Regular cardiac myocyte (primary cell): ENCODE measurements around the gene EVX2. TPM values are rescaled to one million over a fixed set of nuclear protein-coding genes. Genes with fewer than 3 reads are reported as not detected.

Experiments used
- total RNA-seq: library from RNA; depleted of rRNA; stranded (reverse); fragments of >200 nt; gene quantifications from 2 replicates; pipeline ENCODE4 v1.2.3, GENCODE V29; 2014

EVX2 gene
- total RNA-seq = not detected in 2 replicates

DNA sequence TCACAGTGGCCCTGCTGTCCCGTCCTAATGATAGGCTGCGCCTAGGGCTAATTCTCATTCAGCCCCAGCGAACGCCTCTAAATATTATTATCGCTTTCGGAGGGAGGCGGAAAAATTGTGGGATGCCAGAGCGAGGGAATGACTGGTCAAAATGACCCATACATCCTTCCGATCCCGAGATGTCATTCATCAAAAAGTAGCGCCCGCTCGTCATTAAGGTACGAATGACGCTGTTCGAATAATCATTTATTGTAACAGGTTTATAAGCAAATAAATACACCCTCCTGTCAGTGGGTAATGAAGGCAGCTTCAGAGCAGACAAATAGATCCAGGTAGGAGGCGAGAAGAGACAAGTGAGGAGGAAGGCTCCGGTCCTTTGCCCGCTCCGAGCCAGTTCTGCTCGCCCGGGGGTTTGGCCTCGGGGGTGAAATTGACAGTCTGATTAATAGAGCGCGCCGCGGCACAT is at the start of gene EVX2:
Gene EVX2 (minus strand): TSS at position 167 of the 466 bp plus-strand sequence. CDS start 186 bp downstream, outside the sequence.

DNA sequence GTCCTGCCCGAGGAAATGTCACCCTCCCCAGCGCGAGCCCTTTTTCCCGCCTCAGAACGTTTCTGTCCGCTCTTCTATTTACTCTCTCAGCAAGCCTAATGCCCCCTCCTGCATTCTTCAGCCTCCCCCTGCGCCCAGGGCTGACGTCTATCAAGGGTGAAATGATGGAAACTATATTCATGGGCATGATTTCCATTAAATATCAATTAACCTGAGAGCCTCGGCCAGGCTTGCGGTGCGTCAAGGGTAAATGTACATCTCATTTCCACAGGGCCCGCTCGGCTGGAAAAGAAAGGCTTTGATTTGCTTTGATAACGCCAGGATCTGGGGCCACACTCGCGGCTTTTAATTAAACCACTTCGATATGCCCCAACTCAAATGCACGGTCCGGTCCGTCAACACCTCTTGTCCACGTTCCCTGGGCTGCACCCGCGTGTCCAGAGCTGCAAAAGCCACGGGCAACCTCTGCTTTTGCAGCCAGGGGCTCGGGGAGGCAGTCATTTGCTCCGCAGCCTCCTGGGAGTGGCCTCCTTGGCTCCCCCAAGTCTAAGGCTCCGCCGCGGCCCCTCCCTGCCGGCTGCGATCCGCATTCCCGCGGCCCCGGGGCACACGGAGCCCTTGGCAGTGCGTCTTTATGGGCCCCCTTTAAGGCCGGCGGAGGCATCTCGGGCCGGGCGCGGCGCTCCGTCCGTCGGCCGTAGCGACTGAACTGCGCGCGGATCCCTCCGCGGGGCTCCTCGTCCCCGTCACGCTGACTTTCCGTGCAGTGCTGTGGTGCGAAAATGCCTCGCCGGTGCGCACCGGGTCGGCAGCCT is 45.4 kb upstream of the EVX2 start, which contains the start of gene HOXD8:
Gene HOXD8 (plus strand): TSS at position 724 of the 815 bp plus-strand sequence. CDS start 662 bp downstream, outside the sequence.

DNA sequence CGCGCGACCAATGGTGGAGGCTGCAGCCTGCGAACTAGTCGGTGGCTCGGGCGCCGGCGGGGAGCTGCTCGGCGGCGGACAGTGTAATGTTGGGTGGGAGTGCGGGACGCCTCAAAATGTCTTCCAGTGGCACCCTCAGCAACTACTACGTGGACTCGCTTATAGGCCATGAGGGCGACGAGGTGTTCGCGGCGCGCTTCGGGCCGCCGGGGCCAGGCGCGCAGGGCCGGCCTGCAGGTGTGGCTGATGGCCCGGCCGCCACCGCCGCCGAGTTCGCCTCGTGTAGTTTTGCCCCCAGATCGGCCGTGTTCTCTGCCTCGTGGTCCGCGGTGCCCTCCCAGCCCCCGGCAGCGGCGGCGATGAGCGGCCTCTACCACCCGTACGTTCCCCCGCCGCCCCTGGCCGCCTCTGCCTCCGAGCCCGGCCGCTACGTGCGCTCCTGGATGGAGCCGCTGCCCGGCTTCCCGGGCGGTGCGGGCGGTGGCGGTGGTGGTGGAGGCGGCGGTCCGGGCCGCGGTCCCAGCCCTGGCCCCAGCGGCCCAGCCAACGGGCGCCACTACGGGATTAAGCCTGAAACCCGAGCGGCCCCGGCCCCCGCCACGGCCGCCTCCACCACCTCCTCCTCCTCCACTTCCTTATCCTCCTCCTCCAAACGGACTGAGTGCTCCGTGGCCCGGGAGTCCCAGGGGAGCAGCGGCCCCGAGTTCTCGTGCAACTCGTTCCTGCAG is 39.1 kb upstream of the EVX2 start, which contains the start of gene HOXD9:
Gene HOXD9 (plus strand): TSS at position 37 of the 728 bp plus-strand sequence. CDS start 50 bp downstream, at position 87.

DNA sequence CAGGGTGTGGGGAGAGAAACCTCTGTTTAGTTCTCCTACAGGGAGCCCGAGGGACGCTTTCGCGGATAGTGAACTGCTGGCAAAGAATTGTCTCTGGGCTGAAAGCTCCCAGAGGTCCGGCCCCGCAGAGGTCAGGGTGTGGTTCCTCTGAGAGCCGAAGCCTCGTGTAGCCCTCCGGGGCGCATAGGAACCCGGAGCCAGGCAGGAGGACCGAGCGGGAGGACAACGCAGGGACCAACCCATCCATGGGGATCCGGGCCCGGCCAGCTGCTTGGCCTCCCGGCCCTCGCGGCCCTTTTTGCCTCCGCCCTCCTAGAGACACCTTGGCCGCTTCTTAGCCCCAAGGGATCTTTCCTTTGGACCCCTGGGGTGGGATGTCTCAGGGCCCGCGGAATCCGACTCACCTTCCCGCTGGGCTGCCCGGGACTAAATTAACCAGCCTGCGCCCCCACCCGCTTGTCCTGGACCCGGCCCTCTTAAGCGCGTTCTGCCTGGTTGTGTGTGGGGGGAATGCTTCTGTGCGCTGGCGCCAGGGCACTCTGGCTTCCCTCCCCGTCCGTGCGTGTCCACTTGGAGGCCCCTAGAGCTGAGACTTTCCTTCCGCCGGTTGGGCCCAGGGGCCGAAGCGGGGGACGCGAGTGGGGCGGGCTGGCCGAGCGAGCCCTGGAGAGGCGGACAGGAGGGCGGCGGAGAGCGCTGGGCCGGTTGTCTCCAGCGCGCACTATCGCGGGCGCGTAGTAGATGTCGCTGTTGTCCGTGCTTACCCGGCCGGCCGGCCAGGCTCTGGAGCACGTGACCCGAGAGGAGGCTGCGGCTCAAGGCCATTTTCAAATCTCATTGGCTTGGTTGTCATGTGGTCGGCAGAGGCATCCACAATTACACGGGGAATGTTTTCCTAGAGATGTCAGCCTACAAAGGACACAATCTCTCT is 32.4 kb upstream of the EVX2 start, which contains the start of gene HOXD10:
Gene HOXD10 (plus strand): TSS at position 896 of the 931 bp plus-strand sequence. CDS start 56 bp downstream, outside the sequence.

DNA sequence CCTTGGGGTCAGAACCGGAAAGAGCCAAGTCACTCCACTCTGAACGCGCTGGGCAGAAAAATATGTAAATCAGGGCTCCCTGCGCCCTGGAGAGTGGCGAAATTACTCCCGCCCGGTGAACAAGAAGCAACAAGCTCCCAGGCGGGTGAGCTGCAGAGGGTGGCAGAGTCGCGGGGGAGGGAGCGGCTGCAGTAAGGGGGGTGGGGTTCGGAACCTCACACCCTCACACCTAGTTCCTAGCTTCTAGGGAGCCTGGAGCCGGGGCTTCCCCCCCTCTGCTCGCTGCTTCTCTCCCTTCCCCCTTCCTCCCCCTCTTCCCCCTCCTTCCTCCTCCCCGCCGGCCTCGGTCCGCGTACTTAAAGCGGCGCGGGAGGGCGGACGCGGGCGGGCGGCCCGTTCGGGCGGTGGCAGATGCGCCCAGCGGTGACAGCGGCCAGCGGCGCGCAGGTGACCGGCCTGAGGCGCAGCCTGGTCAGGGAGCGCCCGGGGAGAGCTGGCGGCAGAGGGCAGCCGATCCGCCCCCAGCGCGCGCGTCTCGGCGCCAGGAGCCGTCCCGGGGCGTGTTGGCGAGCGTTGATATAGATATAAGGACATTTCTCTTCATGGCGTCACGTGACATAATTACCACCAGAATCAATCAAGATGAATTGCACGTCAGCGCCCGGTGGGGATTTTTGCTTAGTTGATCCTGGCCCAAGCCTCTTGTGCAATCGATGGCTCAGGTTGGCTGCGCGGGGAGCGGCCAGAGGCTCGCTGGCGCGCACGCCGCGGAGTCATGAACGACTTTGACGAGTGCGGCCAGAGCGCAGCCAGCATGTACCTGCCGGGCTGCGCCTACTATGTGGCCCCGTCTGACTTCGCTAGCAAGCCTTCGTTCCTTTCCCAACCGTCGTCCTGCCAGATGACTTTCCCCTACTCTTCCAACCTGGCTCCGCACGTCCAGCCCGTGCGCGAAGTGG is 23.1 kb upstream of the EVX2 start, which contains the start of gene HOXD11:
Gene HOXD11 (plus strand): TSS at position 700 of the 959 bp plus-strand sequence. CDS start 76 bp downstream, at position 776.

DNA sequence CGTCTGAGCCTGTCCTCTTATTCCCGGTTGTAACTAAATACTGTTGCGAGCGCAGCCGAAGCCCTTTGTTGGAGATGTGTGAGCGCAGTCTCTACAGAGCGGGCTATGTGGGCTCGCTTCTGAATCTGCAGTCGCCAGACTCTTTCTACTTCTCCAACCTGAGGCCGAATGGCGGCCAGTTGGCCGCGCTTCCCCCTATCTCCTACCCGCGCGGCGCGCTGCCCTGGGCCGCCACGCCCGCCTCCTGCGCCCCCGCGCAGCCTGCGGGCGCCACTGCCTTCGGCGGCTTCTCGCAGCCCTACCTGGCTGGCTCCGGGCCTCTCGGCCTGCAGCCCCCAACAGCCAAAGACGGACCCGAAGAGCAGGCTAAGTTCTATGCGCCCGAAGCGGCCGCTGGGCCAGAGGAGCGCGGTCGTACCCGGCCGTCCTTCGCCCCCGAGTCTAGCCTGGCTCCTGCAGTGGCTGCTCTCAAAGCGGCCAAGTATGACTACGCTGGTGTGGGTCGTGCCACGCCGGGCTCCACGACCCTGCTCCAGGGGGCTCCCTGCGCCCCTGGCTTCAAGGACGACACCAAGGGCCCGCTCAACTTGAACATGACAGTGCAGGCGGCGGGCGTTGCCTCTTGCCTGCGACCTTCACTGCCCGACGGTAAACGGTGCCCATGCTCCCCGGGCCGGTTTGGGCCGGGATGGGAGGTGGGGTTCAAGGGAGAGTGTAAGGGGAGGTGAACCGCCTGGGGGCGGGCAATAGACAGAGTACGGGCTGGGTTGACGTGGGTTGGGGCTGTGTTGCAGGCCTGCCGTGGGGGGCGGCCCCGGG is 16.2 kb upstream of the EVX2 start, which contains the start of gene HOXD12:
Gene HOXD12 (plus strand): TSS at position 68 of the 819 bp plus-strand sequence. CDS start 7 bp downstream, at position 75.

DNA sequence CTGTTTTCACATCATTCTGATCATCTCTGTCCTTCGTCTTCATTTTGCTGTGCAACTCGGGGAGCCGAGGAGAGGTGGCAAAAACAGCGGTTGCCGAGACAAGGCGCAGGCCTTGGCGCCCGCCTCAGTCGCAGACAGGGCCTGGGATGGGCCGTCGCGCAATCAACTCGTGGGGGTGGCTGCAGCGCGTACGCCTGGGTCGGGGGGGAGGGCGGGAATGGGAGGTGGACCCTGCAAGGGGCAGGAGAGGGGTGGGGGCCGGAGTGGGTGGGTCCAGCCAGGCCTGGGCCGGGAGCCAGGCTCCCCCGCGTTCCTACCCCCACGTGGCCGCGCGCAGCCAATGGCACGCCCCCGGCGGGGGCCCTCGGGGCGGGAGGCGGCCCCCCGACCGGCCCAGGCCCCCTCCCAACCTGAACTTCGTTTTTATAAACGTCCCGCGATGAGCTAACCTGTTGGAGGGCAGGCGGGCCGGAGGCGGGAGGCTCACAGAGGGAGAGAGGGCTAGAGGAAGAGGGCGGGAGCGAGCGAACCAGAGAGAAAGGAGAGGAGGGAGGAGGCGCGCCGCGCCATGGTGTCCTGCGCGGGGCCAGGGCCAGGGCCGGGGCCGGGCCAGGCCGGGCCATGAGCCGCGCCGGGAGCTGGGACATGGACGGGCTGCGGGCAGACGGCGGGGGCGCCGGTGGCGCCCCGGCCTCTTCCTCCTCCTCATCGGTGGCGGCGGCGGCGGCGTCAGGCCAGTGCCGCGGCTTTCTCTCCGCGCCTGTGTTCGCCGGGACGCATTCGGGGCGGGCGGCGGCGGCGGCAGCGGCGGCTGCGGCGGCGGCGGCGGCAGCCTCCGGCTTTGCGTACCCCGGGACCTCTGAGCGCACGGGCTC is 8.7 kb upstream of the EVX2 start, which contains the start of gene HOXD13:
Gene HOXD13 (plus strand): TSS at position 452 of the 875 bp plus-strand sequence. CDS start 170 bp downstream, at position 622.

Other genes starting within 250 kb of the EVX2 start
- gene LNPK, start 81.7 kb downstream of the EVX2 start, total RNA-seq = 55.2 and 63.1 TPM in 2 replicates
- not detected in 2 replicates for gene HOXD13, start 8.8 kb upstream of the EVX2 start, total RNA-seq
- not detected in 2 replicates for gene HOXD12, start 15.8 kb upstream of the EVX2 start, total RNA-seq
- under 0.01 and 0.28 TPM in 2 replicates for gene HOXD11, start 23.3 kb upstream of the EVX2 start, total RNA-seq
- under 0.01 and 0.19 TPM in 2 replicates for gene HOXD10, start 32.8 kb upstream of the EVX2 start, total RNA-seq
- gene HOXD9, start 38.8 kb upstream of the EVX2 start, total RNA-seq = under 0.01 TPM in 1 of 2 replicates, not detected in the other
- 0.38 and 0.85 TPM in 2 replicates for gene HOXD8, start 45.7 kb upstream of the EVX2 start, total RNA-seq
- 0.56 TPM in 1 of 2 replicates, not detected in the other for gene HOXD4, start 67.6 kb upstream of the EVX2 start, total RNA-seq
- gene HOXD3, start 73.3 kb upstream of the EVX2 start, total RNA-seq = 0.28 TPM in 1 of 2 replicates, not detected in the other
- gene HOXD1, start 104.7 kb upstream of the EVX2 start, total RNA-seq = under 0.01 TPM in 1 of 2 replicates, not detected in the other
- 24.8 and 33.0 TPM in 2 replicates for gene MTX2, start 185.5 kb upstream of the EVX2 start, total RNA-seq